HG02571 (cell line): ENCODE results near the gene TLK2.

ENCODE experiments used
- ATAC-seq: cut with Tn5 transposase; IDR thresholded peaks from one replicate; pipeline ENCODE4 v1.9.1; 2021; ENCODE audit warnings: mild to moderate bottlenecking, moderate library complexity; ENCODE audit not compliant: unreplicated experiment

The TLK2 gene

DNA sequence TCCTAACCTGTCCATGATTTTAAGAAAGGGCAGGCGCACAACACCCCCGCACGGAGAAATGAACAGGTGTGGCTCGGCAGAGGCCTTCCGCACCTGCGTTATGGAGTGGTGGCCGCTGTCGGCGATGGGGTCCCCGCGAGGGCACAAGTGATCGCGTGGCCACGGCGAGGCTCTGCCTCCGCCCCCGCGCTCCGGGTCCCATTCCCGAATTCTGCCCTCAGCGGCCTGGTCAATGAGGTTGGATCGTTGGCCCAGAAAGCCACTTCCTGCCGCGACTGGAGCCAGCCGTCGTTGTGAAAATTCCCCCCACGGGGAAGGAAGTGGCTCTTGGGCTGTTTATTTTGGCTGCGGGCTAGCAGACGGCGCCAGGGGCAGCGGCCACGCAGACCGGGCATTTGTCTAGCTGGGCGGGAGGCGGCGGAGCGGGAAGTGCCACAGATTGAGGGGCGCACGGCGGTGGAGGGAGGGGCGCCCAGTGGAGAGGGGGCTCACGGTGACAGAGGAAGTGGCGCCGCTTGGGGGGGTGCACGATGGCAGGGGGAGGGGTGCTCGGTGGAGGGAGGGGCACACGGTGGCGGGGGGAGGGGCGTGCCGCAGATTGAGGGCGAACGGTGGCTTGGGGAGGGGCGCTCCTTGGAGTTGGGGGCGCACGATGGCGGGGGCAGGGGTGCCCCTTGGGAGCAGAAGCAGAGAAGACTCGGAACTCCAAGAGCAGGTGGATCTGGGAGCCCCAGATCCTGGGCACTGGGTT lies 173.8 kb downstream of the TLK2 start:
- ATAC-seq, result no peak

DNA sequence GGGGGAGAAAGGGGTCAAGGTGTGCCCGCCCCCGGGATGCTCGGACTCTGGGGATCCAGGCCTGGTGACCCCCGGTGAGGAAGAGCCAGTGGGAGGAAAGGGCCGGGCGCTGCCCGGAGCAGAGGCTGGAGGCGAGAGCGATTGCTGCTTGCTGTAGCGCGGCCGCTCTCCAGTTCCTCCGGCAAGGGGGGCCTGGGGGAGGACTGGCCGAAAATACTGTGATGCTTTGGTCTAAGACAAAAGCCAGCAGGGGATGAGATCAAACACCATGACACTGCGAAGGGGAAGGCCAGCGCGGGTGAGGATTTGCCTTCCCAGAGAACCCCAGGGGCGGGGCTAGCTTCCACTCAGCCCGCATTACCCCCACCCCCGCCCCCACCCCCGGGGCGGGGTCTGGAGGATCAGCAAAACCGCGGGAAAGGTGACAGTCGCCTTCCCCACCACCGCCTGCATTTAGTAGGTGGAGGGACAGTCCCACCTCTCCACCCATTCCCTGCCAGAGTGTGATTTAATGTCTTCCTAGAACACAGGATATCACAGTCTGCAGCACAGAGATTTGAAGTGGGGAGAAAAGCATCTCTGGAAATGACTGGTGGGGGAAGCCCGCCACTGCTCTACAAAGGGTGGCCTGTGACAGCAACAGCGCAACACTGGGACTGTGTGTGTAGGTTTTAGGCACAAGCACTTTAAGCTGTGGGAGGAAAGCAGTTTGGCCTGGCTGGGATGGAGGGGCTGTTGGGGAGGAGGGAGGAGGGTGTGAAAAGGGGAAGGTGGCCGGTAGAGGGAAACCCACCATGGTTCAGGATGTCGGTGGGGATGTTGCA lies 174.6 kb downstream of the TLK2 start:
- peak; percentile 88 for ATAC-seq

GRCh38 chr17:62653826-62654761 lies 175.5 kb downstream of the TLK2 start:
- ATAC-seq, result no peak

- no peak for ATAC-seq
Measured at GRCh38 chr17:62655656-62656055, 177.0 kb downstream of the TLK2 start.

DNA sequence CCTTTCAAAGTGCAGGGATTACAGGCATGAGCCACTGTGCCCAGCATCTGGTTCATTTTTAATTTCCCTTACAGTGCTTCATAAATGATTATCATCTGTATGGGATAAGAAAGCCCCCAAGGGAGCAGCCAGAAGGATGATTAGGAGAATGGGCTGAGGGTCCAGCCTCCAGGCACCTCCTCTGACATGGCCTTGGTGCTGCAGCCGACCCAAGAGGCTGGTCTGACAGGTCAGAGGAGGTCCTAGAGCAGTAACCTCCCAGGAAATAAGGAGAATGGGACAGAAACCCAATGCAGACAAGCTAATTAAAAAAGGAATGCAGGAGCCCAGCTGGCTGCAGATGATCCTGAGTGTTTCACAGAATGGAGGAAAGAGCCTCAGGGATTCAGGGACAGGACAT lies 177.8 kb downstream of the TLK2 start:
- ATAC-seq, result no peak

GRCh38 chr17:62657145-62657665 lies 178.6 kb downstream of the TLK2 start:
- no peak for ATAC-seq

DNA sequence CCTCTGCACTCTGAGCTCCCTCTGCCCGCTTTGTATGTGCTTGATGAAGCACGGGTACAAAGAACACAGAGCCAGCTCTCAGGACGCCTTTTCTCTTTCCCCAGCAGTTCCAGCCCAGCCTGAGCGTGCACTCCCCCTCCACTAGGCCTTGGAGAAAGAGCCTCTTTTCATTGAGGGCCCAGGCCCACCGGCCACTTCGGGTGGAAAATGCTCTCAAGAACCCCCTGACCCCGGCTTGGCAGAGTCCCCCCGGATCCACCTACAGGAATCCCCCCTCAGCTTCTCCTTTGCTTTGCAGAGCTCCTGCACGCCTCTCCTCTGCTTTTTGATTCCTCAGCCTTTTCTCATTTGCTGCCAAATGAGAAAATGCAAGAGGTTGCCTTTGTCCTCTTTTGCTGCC lies 179.1 kb downstream of the TLK2 start:
- ATAC-seq, result no peak

GRCh38 chr17:62658136-62658920 lies 179.7 kb downstream of the TLK2 start:
- ATAC-seq, result no peak

GRCh38 chr17:62660629-62661118 lies 182.0 kb downstream of the TLK2 start:
- ATAC-seq, result no peak

GRCh38 chr17:62661337-62661736 lies 182.7 kb downstream of the TLK2 start:
- ATAC-seq, result no peak

DNA sequence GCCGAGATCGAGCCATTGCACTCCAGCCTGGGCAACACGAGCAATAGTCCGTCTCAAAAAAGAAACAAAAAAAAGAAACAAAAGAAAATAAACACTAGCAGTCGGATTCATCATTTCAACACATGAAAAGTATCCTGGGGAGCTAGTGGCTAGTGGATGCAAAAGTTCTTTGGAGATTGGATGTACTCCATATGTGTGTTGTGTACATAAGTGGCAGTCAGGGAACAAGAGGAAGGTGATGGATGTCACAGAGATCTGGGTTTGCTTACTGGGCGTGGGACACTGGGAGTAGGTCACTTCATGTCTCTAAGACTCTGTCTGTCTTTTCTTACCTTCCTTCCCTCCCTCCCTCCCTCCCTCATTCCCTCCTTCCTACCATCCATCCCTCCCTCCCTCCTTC lies 184.2 kb downstream of the TLK2 start:
- no peak for ATAC-seq
